ENCODE data around the gene HOXD12. TPM values are rescaled to one million over a fixed set of nuclear protein-coding genes. Genes with fewer than 3 reads are reported as not detected.

Gene HOXD12
- total RNA-seq, 1 experiment from 2014 or later, result not detected

DNA sequence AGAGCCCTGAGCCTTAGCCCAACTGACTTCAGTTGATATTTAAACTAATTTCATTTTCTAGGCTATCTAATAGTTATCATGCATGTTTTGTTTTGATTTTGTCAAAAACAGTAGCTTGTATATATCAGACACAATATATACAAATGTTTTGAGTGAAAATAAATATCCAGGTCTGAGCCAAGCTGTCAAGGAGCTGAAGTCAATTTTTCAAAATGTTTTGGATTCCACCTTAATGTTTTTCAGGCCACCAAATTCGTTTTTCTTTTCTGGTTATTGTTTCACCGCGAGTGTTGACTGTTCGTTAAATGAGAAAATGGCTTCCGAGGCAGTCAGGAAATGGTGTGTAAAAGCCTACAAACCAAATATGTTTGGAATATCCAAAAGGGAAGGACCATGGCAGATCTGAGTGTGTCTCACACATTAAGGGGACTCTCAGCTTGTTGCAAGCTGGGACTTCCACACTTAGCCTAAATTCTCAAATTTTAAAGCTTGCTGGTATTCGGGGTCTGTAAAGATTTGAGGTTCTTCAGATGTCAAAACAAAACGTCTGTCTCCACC is 2.8 kb downstream of the HOXD12 start:
- H3K4me1 ChIP-seq (replicated peaks; ENCODE audit: insufficient read depth), result 0 out of 2 replicates have a peak, but pooled peaks cover 3% of the 10 kb centered on the region
- POLR2A ChIA-PET (ENCODE audit: unreplicated experiment), result no interaction called here
- no peak overlapping the region for H3K27ac ChIP-seq
- CTCF ChIA-PET, result no interaction called here
- no peaks in the 10 kb centered on the region for H3K9me3 ChIP-seq (ENCODE audit: insufficient read depth, low read depth)
- peaks cover 27% of the 10 kb centered on the region for H3K27me3 ChIP-seq (ENCODE audit: insufficient read depth, low read depth)
- TF ChIP-seq, protein P1, sequence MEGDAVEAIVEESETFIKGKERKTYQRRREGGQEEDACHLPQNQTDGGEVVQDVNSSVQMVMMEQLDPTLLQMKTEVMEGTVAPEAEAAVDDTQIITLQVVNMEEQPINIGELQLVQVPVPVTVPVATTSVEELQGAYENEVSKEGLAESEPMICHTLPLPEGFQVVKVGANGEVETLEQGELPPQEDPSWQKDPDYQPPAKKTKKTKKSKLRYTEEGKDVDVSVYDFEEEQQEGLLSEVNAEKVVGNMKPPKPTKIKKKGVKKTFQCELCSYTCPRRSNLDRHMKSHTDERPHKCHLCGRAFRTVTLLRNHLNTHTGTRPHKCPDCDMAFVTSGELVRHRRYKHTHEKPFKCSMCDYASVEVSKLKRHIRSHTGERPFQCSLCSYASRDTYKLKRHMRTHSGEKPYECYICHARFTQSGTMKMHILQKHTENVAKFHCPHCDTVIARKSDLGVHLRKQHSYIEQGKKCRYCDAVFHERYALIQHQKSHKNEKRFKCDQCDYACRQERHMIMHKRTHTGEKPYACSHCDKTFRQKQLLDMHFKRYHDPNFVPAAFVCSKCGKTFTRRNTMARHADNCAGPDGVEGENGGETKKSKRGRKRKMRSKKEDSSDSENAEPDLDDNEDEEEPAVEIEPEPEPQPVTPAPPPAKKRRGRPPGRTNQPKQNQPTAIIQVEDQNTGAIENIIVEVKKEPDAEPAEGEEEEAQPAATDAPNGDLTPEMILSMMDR (conservative IDR thresholded peaks at IDR 0.05), result no peak
- TF ChIP-seq EZH2 (IDR thresholded peaks at IDR 0.05; ENCODE audit: low read depth), result no peak
- H3K36me3 ChIP-seq (ENCODE audit: low read depth), result no peaks in the 10 kb centered on the region
- H3K79me2 ChIP-seq (ENCODE audit: low read depth), result no peaks in the 10 kb centered on the region
- no peak overlapping the region for H2AFZ ChIP-seq
- no peaks in the 10 kb centered on the region for H3K9me2 ChIP-seq (ENCODE audit: insufficient read depth)
- H3K4me3 ChIP-seq, result no peak overlapping the region
- H3F3A ChIP-seq (ENCODE audit: insufficient read depth, low read depth), result no peaks in the 10 kb centered on the region
- no peaks in the 10 kb centered on the region for H4K20me1 ChIP-seq (ENCODE audit: insufficient read depth)
- intact Hi-C loops (cut with micrococcal nuclease; ENCODE audit: unreplicated experiment), result no loop called here
- DNase-seq, result no peak
- no TSS peak for BruUV-seq (replicated peaks)
- H3K4me2 ChIP-seq, result no peak overlapping the region

DNA sequence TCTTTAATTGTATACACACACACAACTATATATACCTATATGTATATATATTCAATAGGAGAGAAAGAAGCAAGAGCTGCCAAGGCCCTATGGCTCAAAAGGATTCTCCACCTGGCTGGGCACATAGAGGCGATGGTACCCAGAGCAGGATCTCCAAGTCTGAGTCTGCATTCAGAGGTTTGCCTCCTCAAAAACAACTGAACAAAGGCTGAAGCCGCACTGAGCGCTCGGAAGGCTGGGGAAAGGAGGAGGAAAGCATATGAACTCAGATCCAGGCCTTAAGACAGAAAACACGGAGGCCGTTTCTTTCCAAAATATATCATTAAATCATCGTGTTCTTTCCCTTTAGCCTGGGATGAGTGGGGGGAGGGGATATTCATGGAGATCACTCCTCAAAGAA is 3.6 kb downstream of the HOXD12 start:
- H3K36me3 ChIP-seq (ENCODE audit: low read depth), result no peaks in the 10 kb centered on the region
- POLR2A ChIA-PET (ENCODE audit: unreplicated experiment), result interaction anchor here (0.6 kb wide), 1 partner anchor 791 kb away, joined by 7 read pairs; no protein-coding TSS in a partner anchor
- H3K9me3 ChIP-seq (ENCODE audit: insufficient read depth, low read depth), result no peaks in the 10 kb centered on the region
- intact Hi-C loops (cut with micrococcal nuclease; ENCODE audit: unreplicated experiment), result no loop called here
- peaks cover 27% of the 10 kb centered on the region for H3K27me3 ChIP-seq (ENCODE audit: insufficient read depth, low read depth)
- no peaks in the 10 kb centered on the region for H3K9me2 ChIP-seq (ENCODE audit: insufficient read depth)
- no TSS peak for BruUV-seq (replicated peaks)
- H2AFZ ChIP-seq, result no peak overlapping the region
- no peaks in the 10 kb centered on the region for H4K20me1 ChIP-seq (ENCODE audit: insufficient read depth)
- CTCF ChIA-PET, result no interaction called here
- H3K79me2 ChIP-seq (ENCODE audit: low read depth), result no peaks in the 10 kb centered on the region
- H3K4me3 ChIP-seq, result no peak overlapping the region
- H3K4me1 ChIP-seq (replicated peaks; ENCODE audit: insufficient read depth), result no peaks in the 10 kb centered on the region
- H3F3A ChIP-seq (ENCODE audit: insufficient read depth, low read depth), result no peaks in the 10 kb centered on the region
- H3K27ac ChIP-seq, result no peak overlapping the region
- no peak overlapping the region for H3K4me2 ChIP-seq
- DNase-seq, result no peak
- no peak for TF ChIP-seq EZH2 (IDR thresholded peaks at IDR 0.05; ENCODE audit: low read depth)
- TF ChIP-seq, protein P1 (conservative IDR thresholded peaks at IDR 0.05), result no peak

DNA sequence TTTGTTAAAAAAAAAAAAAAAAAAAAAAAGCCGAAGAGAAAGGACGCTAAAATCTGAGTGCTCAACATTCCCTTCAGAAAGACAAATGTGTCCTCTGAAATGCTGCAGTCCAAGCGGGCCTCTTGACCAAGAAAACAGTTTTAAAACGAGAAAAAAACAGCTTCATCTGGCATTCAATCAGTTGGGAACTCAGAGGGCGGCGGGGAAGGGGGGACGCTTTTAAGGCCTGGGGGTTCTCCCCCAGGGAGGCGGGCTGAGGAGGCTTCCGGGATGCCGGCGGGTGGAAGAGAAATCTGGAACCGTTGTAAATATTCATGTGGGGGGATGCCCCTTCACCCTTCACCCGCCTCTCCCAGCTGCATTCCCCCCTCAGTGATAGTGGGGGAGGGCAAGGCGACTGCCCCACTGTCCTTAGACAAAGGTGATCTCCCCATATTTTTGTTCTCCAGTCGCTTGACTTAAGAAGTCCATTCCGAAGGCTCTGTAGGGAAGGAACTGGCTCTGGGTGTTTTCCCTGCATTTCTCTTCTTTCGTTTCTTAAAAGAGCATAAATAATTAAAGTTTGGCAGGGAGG is 4.2 kb downstream of the HOXD12 start:
- Histone ChIP-seq H2AFZ (no peak overlapping the region), H3K9me3 (ENCODE audit: insufficient read depth, low read depth) (no peaks in the 10 kb centered on the region), H3K27me3 (ENCODE audit: insufficient read depth, low read depth) (peaks cover 27% of the 10 kb centered on the region), H3K4me3 (no peak overlapping the region), H3K27ac (no peak overlapping the region), H3K9me2 (ENCODE audit: insufficient read depth) (no peaks in the 10 kb centered on the region), H3K36me3 (ENCODE audit: low read depth) (no peaks in the 10 kb centered on the region), H3F3A (ENCODE audit: insufficient read depth, low read depth) (no peaks in the 10 kb centered on the region), H3K4me1 (replicated peaks; ENCODE audit: insufficient read depth) (no peaks in the 10 kb centered on the region), H3K4me2 (no peak overlapping the region), H4K20me1 (ENCODE audit: insufficient read depth) (no peaks in the 10 kb centered on the region), H3K79me2 (ENCODE audit: low read depth) (no peaks in the 10 kb centered on the region)
- POLR2A ChIA-PET (ENCODE audit: unreplicated experiment), result no interaction called here
- no peak for TF ChIP-seq EZH2 (IDR thresholded peaks at IDR 0.05; ENCODE audit: low read depth)
- TF ChIP-seq, protein P1 (conservative IDR thresholded peaks at IDR 0.05), result no peak
- intact Hi-C loops (cut with micrococcal nuclease; ENCODE audit: unreplicated experiment), result no loop called here
- BruUV-seq (replicated peaks), result no TSS peak
- CTCF ChIA-PET, result no interaction called here
- DNase-seq, result no peak
